T-helper 1 cell treated with Interleukin-12 subunit alpha and Interleukin-12 subunit beta and Interleukin-4 antibody, amounts not matched to agents 30 μg/mL and 1 μg/mL, for 36 hours (primary cell): ENCODE results near the gene CTDSPL.

Source experiments
- H3K27ac Mint-ChIP-seq: one replicate; pipeline ENCODE4 v1.8.0; 2021; ENCODE audit warnings: mild to moderate bottlenecking, mixed read lengths
- H3K27me3 Mint-ChIP-seq: one replicate; pipeline ENCODE4 v1.8.0; 2021; ENCODE audit warnings: low read depth, mixed read lengths
- H3K36me3 Mint-ChIP-seq: one replicate; pipeline ENCODE4 v1.8.0; 2021; ENCODE audit warnings: low read depth, mixed read lengths
- H3K4me1 Mint-ChIP-seq: one replicate; pipeline ENCODE4 v1.8.0; 2021; ENCODE audit warnings: low read depth, mixed read lengths
- H3K4me3 Mint-ChIP-seq: one replicate; pipeline ENCODE4 v1.8.0; 2021; ENCODE audit warnings: mild to moderate bottlenecking, moderate library complexity, mixed read lengths
- H3K9me3 Mint-ChIP-seq: one replicate; pipeline ENCODE4 v1.8.0; 2021; ENCODE audit warnings: mixed read lengths

Gene CTDSPL

GRCh38 chr3:37989821-37990480, 128.3 kb downstream of the CTDSPL start:
- no peak overlapping the region for H3K4me3 Mint-ChIP-seq
- no peak overlapping the region for H3K27ac Mint-ChIP-seq
- peaks cover 14% of the 10 kb centered on the region for H3K4me1 Mint-ChIP-seq
- H3K36me3 Mint-ChIP-seq, result no peaks in the 10 kb centered on the region
- no peaks in the 10 kb centered on the region for H3K9me3 Mint-ChIP-seq
- H3K27me3 Mint-ChIP-seq, result no peaks in the 10 kb centered on the region

- Mint-ChIP-seq H3K4me1 (peaks cover 20% of the 10 kb centered on the region), H3K27ac (no peak within 1 kb of the TSS), H3K27me3 (no peaks in the 10 kb centered on the region), H3K9me3 (no peaks in the 10 kb centered on the region), H3K4me3 (no peak within 1 kb of the TSS), H3K36me3 (peaks cover 1% of the 10 kb centered on the region)
Measured at GRCh38 chr3:37990527-37990926, 128.8 kb downstream of the CTDSPL start, which contains the start of gene VILL. Gene VILL, plus strand, starts transcription at chr3:37990786. Its CDS starts 2,887 bp downstream, at chr3:37993673.

- H3K4me3 Mint-ChIP-seq, result no peak overlapping the region
- H3K9me3 Mint-ChIP-seq, result no peaks in the 10 kb centered on the region
- H3K27ac Mint-ChIP-seq, result no peak overlapping the region
- H3K27me3 Mint-ChIP-seq, result no peaks in the 10 kb centered on the region
- peaks cover 26% of the 10 kb centered on the region for H3K4me1 Mint-ChIP-seq
- peaks cover 5% of the 10 kb centered on the region for H3K36me3 Mint-ChIP-seq
Measured at GRCh38 chr3:37991109-37991508, 129.4 kb downstream of the CTDSPL start.

GRCh38 chr3:37991823-37992222, 130.1 kb downstream of the CTDSPL start:
- Mint-ChIP-seq H3K36me3 (peaks cover 8% of the 10 kb centered on the region), H3K27me3 (no peaks in the 10 kb centered on the region), H3K4me1 (peaks cover 33% of the 10 kb centered on the region), H3K27ac (no peak overlapping the region), H3K4me3 (no peak overlapping the region), H3K9me3 (no peaks in the 10 kb centered on the region)

DNA sequence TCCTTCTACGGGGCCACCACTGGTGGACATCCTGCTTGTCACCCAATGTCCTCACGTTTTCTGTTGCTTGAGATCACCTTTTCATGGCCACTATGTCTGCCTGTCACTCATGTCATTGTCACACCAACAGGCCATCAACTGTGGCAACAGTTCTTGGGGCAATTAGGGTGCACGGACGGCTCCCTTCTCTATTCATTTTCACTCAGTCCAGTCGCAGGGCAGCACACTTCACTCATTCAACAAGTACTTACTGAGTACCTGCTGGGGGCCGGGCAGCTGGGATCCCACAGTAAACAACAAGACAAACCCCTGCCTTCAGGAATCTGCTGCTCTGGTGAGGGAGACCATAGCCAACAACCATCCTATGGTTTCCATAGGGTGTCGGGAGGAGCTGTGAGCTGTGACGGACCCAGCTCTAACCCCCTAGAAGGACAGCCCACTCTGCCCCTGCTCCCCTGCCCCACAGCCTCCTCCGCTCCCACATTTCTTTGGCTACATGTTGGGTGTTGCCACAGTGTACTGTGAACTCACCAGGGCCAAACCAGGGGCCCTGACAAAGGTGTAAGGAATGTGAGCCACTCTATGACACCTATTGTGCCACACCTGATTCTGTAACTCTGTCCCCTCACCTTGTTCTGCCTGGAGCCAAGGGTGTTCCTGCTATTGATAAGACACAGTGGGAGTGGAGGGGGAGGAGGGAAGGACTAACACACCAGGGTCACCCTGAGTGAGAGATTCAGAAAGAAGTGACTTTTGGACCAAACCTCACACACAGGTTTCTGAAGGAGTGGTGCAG, 130.8 kb downstream of the CTDSPL start:
- H3K4me1 Mint-ChIP-seq, result peaks cover 35% of the 10 kb centered on the region
- H3K27me3 Mint-ChIP-seq, result no peaks in the 10 kb centered on the region
- no peak overlapping the region for H3K4me3 Mint-ChIP-seq
- H3K36me3 Mint-ChIP-seq, result peaks cover 10% of the 10 kb centered on the region
- no peaks in the 10 kb centered on the region for H3K9me3 Mint-ChIP-seq
- no peak overlapping the region for H3K27ac Mint-ChIP-seq

DNA sequence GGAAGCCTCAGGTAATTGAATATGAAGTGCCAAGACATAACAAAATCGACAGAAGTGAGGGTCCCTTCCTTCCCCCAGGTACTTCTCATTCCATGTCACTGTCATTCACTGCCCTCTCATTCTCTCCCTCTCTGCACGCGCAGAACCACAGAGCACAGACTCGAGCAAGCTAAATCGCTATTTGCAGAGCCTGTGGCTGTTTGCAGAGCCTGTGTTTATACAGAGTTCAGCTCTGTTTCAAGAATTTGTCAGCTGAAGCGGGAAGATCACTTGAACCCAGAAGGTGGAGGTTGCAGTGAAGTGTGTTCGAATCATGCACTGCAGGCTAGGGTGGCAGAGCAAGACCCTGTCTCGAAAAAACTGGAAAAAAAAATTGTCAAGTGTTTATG, 131.4 kb downstream of the CTDSPL start:
- Mint-ChIP-seq H3K36me3 (peaks cover 11% of the 10 kb centered on the region), H3K4me1 (peaks cover 37% of the 10 kb centered on the region), H3K9me3 (no peaks in the 10 kb centered on the region), H3K27ac (no peak overlapping the region), H3K4me3 (peak overlapping the region; percentile 88), H3K27me3 (no peaks in the 10 kb centered on the region)

GRCh38 chr3:37993460-37993819, 131.8 kb downstream of the CTDSPL start:
- no peaks in the 10 kb centered on the region for H3K9me3 Mint-ChIP-seq
- peaks cover 41% of the 10 kb centered on the region for H3K4me1 Mint-ChIP-seq
- H3K27me3 Mint-ChIP-seq, result no peaks in the 10 kb centered on the region
- H3K27ac Mint-ChIP-seq, result peak overlapping the region; percentile 89
- peaks cover 12% of the 10 kb centered on the region for H3K36me3 Mint-ChIP-seq
- peak overlapping the region; percentile 88 for H3K4me3 Mint-ChIP-seq

- Mint-ChIP-seq H3K4me3 (peak overlapping the region; percentile 88), H3K36me3 (peaks cover 12% of the 10 kb centered on the region), H3K27me3 (no peaks in the 10 kb centered on the region), H3K4me1 (peaks cover 44% of the 10 kb centered on the region), H3K9me3 (no peaks in the 10 kb centered on the region), H3K27ac (peak overlapping the region; percentile 89)
Measured at GRCh38 chr3:37993820-37994638, 132.3 kb downstream of the CTDSPL start.

- Mint-ChIP-seq H3K4me3 (peak overlapping the region; percentile 88), H3K4me1 (peaks cover 46% of the 10 kb centered on the region), H3K27me3 (no peaks in the 10 kb centered on the region), H3K27ac (peak overlapping the region; percentile 89), H3K9me3 (no peaks in the 10 kb centered on the region), H3K36me3 (peaks cover 15% of the 10 kb centered on the region)
Measured at GRCh38 chr3:37994639-37994972, 132.9 kb downstream of the CTDSPL start.

GRCh38 chr3:37995652-37996641, 134.3 kb downstream of the CTDSPL start:
- peaks cover 22% of the 10 kb centered on the region for H3K36me3 Mint-ChIP-seq
- H3K27me3 Mint-ChIP-seq, result no peaks in the 10 kb centered on the region
- peak overlapping the region; percentile 89 for H3K27ac Mint-ChIP-seq
- no peaks in the 10 kb centered on the region for H3K9me3 Mint-ChIP-seq
- peaks cover 48% of the 10 kb centered on the region for H3K4me1 Mint-ChIP-seq
- peak overlapping the region; percentile 88 for H3K4me3 Mint-ChIP-seq

DNA sequence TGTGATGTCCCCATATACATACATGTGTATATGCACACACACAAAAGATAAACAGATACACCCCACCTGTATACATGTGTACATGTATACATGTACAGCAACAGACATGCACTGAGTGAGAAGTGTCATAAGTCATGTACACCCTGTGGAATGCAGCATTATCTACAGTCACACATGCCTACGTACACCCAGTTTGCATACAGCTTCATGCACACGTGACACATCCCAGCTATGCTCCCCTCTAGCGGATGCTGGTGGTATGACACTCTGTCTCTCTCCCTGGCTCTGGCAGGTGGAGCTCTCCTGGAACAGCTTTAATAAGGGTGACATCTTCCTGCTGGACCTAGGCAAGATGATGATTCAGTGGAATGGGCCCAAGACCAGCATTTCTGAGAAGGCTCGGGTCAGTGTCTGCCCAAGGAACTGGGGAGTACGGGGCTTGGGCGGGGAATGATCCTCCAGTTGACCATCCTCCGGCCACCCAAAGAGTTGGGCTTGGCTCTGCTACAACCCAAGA, 135.2 kb downstream of the CTDSPL start:
- peaks cover 48% of the 10 kb centered on the region for H3K4me1 Mint-ChIP-seq
- peak overlapping the region; percentile 2 for H3K4me3 Mint-ChIP-seq
- H3K27ac Mint-ChIP-seq, result peak overlapping the region; percentile 74
- no peaks in the 10 kb centered on the region for H3K27me3 Mint-ChIP-seq
- no peaks in the 10 kb centered on the region for H3K9me3 Mint-ChIP-seq
- peaks cover 22% of the 10 kb centered on the region for H3K36me3 Mint-ChIP-seq

GRCh38 chr3:37997342-37997741, 135.7 kb downstream of the CTDSPL start:
- H3K4me1 Mint-ChIP-seq, result peaks cover 48% of the 10 kb centered on the region
- no peak overlapping the region for H3K4me3 Mint-ChIP-seq
- no peak overlapping the region for H3K27ac Mint-ChIP-seq
- no peaks in the 10 kb centered on the region for H3K9me3 Mint-ChIP-seq
- peaks cover 22% of the 10 kb centered on the region for H3K36me3 Mint-ChIP-seq
- H3K27me3 Mint-ChIP-seq, result no peaks in the 10 kb centered on the region

GRCh38 chr3:37997791-37998370, 136.2 kb downstream of the CTDSPL start:
- peak overlapping the region; percentile 61 for H3K4me3 Mint-ChIP-seq

More at GRCh38 chr3:37997791-37998370, 136.2 kb downstream of the CTDSPL start:
- peaks cover 48% of the 10 kb centered on the region for H3K4me1 Mint-ChIP-seq
- H3K36me3 Mint-ChIP-seq, result peaks cover 22% of the 10 kb centered on the region
- peak overlapping the region; percentile 92 for H3K27ac Mint-ChIP-seq
- no peaks in the 10 kb centered on the region for H3K27me3 Mint-ChIP-seq
- no peaks in the 10 kb centered on the region for H3K9me3 Mint-ChIP-seq
